Adrenal gland (tissue), 5 donors: ENCODE measurements around the gene ZSWIM6.

ENCODE experiments used
- POLR2A ChIP-seq, 2 donors: fragments of 450-650 bp; IDR thresholded peaks; one replicate each; pipeline ENCODE4 v1.6.1; 2017; ENCODE audit warnings: antibody characterized with exemption in 2 of 2, mild to moderate bottlenecking in 2 of 2, moderate library complexity in 1 of 2
- TF ChIP-seq, protein P1 (sequence below), 6 experiments: fragments of 450-650 bp in 4 of 6; fragments of 200-600 bp in 2 of 6; sonication (generic) in 1 of 6; IDR thresholded peaks; 1 replicate in 5 of 6; 2 replicates in 1 of 6; pipeline versions ENCODE4 v1.5.1 to v1.8.0; 2016 to 2021; ENCODE audit warnings: antibody characterized with exemption in 6 of 6, mild to moderate bottlenecking in 2 of 6, moderate library complexity in 1 of 6
- donor health status: DM: no; HTN: no; CAD: no.

- TF ChIP-seq, protein P1, sequence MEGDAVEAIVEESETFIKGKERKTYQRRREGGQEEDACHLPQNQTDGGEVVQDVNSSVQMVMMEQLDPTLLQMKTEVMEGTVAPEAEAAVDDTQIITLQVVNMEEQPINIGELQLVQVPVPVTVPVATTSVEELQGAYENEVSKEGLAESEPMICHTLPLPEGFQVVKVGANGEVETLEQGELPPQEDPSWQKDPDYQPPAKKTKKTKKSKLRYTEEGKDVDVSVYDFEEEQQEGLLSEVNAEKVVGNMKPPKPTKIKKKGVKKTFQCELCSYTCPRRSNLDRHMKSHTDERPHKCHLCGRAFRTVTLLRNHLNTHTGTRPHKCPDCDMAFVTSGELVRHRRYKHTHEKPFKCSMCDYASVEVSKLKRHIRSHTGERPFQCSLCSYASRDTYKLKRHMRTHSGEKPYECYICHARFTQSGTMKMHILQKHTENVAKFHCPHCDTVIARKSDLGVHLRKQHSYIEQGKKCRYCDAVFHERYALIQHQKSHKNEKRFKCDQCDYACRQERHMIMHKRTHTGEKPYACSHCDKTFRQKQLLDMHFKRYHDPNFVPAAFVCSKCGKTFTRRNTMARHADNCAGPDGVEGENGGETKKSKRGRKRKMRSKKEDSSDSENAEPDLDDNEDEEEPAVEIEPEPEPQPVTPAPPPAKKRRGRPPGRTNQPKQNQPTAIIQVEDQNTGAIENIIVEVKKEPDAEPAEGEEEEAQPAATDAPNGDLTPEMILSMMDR (IDR thresholded peaks at IDR 0.05) = no peak
- no peak for TF ChIP-seq POLR2A (IDR thresholded peaks at IDR 0.05)
These were observed 129.4 kb downstream of the ZSWIM6 start for GRCh38 chr5:61461417-61461816.
